Left lobe of liver (tissue), 2 donors: ENCODE measurements around the gene TLCD5. TPM values are rescaled to one million over a fixed set of nuclear protein-coding genes. Genes with fewer than 3 reads are reported as not detected.

Experiments
- ATAC-seq: fragments of 200-7000 bp; cut with Tn5 transposase; one replicate; pipeline ENCODE4 v1.9.1; 2020; ENCODE audit warnings: mild to moderate bottlenecking, moderate library complexity
- DNase-seq: peaks from one replicate; pipeline ENCODE4 v3.0.0-alpha.2; 2020; ENCODE audit warnings: low spot score
- total RNA-seq: library from RNA; stranded (reverse); gene quantifications from one replicate; pipeline ENCODE4 v1.2.1, GENCODE V29; 2021
- donor health status: DM: no; HTN: no; CAD: no; lungs with moderate emphysema.
- donor health status: DM: no; HTN: yes; CAD: no.

The TLCD5 gene
- total RNA-seq, 1 donor from 2014 or later, result 0.23 TPM

DNA sequence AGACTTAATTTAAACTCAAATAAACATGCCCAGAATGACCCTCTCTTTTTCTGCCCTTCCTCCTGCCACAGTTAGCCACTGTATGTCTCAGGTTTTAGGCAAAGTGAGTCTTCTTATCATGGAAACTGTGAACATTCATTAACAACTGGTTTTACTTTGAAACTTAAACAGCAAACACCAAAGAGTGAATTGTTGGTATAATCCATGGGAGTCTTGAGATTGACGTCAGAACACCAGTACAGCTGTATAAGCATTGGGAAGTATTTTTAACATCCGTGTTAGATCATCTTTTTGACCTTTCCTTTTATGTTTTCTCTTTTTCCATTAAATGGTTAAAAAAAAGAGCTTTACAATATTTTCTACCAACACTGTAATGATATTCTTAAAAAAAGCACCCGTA, 50.0 kb downstream of the TLCD5 start:
- ATAC-seq, result no peak
- no peak for DNase-seq

DNA sequence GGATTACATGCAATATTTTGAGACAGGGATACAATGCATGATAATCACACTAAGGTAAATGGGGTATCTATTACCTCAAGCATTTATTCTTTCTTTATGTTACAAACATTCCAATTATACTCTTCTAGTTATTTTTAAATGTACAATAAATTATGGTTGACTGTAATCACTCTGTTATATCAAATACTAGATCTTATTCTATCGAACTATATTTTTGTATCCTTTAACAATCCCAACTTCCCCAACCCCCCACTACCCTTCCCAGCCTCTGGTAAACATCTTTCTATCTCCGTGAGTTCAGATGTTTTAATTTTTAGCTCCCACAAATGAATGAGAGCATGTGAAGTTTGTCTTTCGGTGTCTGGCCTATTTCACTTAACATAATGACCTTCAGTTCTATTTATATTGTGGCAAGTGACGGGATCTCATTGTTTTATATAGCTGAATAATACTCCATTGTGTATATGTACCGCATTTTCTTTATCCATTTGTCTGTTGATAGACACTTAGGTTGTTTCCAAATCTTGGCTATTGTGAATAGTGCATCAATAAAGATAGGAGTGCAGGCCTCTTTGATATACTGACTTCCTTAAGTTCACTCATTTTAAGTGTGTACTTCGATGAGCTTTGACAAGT, 51.6 kb downstream of the TLCD5 start:
- no peak for DNase-seq
- no peak for ATAC-seq

DNA sequence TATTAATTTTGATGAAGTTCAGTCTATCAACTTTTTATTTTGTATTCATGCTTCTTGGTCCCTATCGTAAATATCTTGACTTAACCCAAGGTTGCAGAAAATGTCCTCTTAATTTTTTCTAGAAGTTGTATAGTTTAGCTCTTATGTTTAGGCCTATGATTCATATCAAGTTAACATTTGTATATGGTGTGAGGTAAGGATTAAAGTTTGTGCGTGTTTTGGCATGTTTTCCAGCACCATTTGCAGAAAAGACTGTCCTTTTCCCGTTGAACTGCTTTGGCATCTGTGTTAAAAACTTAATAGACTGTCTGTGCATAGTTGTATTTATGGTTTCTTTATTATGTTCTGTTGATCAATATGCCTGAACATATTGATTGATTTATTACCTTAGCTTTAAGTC, 53.4 kb downstream of the TLCD5 start:
- ATAC-seq, result no peak

DNA sequence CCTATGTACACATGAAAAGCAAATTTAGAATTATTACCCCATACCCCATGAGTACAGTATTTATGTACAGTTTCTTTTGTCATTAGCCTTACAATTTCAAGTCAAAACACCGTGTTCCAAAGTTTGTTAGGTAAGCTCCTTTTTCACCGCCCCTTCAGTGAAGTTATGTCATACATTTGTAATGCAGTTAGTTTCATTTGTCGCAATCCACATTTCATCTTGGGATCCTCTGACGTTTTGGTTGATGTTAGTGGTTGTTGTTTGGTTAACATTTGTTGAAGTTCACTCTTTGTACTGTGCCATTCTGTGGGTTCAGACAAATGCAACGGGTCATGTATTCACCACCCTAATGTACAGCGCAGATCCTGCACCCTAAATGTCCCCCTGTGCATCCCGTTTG, 56.3 kb downstream of the TLCD5 start:
- DNase-seq (no peak), ATAC-seq (no peak)

More for the DNA sequence above, 53.4 kb downstream of the TLCD5 start:
- no peak for DNase-seq

Other genes with a start within 250 kb of the TLCD5 start
- 2.3 TPM for gene TRIM29, start 187.2 kb upstream of the TLCD5 start, total RNA-seq
- 345 TPM for gene OAF, start 114.3 kb upstream of the TLCD5 start, total RNA-seq
- not detected for gene POU2F3, start 85.2 kb upstream of the TLCD5 start, total RNA-seq
- gene ARHGEF12, start 11.1 kb downstream of the TLCD5 start, total RNA-seq, result 68.7 TPM
- 0.05 TPM for gene GRIK4, start 186.4 kb downstream of the TLCD5 start, total RNA-seq